Activated T-cell treated with anti-CD3 and anti-CD28 coated beads for 48 hours (primary cell): Measurements from ENCODE around the gene TEX54.
"Not testable (repeated sequence)": the region's sequence is repeated elsewhere in the genome, so short reads cannot be mapped to it uniquely, and the experiment has no call there.

Experiments used
- DNase-seq: peaks from one replicate; pipeline ENCODE4 v3.0.0-alpha.2; 2020; ENCODE audit warnings: low read depth

TEX54 gene

DNA sequence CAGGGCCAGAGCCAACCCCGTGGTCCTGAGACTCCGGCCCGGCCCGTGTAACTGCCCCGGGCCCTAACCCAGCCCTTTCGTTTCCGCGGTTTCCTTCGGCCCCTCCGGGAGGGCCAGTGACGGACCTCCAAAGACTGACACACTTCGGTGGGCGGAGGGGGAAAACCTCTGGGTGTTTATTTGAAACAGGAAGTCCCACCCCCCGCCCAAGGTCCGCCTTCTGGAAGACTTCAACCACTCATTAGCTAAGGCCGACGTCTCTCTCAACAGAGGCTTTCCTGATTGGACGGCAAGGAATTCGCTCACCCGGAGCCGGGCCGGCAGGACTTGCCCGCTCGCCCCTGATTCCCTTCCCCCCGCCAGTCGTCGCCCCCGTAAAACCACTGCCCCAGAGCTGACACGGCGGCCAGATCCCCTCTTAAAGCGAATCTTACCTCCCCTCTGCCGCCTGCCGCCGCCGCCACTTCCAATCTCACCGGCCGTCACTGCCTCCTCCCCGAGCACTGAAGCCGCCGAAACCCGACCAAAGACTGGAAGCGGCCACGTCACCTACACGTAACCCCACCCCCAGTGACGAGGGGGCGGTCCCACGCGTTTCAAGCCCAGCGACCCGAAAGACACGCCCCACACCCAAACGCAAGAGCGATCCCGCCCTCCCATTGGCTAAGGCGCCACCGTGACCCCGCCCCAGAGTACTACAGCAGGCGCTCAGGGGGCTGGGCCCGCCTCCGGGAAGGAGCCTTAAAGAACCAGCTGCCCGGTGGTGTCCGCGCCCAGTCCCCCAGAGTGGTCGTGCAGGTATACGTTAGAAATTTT, 913 bp downstream of the TEX54 start, which contains the start of gene STX5:
TSS of gene STX5 (minus strand) at position 532 of the 816 bp plus-strand sequence. CDS start 808 bp downstream, outside the sequence.
- DNase-seq, result peak; percentile 99

DNA sequence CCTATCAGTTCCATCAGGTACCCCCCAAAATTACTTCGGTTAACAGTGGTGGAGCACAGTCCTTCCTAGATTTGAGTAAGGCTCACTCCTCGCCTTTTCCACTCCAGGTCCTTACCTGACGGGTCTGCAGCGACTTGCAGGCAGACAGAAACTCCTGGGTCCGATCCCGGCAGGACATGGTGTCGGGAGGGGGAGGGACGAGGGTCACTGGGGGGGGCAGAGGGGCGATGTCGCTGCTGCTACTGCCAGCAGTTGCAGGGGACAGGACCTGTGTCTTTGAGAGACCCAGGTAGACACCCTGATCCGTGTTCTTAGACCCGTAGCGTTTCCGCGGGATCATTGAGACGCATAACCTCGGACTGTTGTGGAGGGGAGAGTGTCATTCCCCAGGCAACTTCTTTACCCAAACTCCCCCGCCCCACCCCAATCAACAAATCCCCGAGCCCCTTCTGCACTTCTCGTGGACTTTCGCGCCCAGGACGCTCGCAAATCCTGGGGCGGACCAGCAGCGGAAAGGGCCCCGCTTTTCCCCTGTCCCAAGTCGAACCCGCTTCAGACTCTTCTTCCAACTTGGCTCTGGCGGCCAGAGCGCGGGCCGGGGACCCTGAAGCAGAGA, 1.6 kb downstream of the TEX54 start:
- DNase-seq, result no peak

DNA sequence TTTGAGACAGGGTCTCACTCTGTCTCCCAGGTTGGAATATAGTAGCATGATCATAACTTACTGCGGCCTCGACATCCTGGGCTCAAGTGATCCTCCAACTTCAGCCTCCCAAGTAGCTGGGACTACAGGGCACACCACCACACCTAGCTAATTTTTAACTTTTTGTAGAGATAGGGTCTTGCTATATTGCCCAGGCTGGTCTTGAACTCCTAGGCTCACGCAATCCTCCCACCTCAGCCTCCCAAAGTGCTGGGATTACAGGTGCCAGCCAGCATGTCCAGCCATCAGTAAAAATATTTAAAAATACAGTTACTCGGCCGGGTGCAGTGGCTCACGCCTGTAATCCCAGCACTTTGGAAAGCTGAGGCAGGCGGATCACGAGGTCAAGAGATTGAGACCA, 4.5 kb downstream of the TEX54 start:
- DNase-seq, result not testable (repeated sequence)

DNA sequence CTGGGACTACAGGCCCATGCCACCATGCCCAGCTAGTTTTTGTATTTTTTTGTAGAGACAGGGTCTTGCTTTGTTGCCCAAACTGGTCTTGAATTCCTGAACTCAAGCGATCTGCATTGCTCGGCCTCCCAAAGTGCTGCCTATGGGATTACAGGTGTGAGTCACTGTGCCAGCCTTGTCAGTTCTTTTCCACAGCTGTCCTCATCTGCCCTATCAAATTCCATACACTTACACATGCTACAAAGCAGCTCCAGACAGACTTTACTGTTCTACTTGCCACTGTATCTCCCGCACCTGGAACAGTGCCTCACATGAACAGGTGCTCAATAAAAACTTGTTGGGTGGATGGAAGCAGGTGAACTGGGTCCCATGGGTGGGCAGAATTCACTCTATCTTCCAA, 9.0 kb downstream of the TEX54 start:
- no peak for DNase-seq

DNA sequence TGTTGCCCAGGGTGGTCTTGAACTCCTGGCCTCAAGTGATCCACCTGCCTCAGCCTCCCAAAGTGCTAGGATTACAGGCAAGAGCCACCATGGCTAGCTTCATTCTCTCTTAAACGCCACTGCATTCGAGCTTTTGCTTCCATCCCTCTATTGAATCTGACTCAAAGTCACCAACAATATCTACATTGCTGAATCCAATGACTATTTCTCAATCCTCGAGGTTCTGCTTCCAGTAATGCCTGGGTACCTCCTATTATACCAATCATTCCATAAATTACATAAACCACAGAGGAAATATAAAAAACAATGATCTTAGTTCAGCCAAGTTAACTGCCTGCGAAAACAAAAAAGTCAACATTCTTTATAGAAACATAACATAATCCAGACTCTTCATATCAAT, 15.5 kb downstream of the TEX54 start:
- DNase-seq, result no peak

DNA sequence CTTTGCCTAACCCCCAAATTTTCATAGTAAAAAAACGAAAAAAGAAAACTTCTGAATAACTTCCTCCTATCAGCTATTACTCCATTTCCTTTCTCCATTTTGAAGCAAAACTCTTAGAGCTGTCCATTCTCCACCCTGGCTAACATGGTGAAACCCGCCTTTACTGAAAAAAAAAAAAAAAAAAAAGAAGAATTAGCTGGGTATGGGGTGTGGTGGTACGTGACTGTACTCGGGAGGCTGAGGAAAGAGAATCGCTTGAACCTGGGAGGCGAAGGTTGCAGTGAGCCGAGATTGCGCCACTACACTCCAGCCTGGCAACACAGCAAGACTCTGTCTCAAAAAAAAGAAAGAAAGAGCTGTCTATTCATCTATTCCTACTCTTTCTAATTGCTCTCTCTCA, 16.1 kb downstream of the TEX54 start:
- no peak for DNase-seq

DNA sequence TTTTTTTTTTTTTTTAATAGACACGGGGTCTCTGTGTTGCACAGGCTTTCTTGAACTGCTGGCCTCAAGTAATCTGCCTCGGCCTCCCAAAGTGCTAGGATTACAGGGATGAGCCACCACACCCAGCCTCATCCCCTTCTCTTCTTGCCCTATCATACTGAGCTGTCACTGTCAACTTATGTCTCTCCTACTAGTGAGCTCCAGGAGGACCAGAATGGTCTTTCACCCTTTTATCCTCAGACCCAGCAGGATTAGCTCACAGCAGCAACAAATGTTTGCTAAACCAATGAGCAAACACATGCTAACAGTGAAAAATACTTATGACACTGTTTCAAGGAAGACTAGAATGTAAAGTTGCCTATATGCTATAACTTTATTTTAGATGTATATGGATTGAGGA, 21.0 kb downstream of the TEX54 start:
- DNase-seq, result no peak

DNA sequence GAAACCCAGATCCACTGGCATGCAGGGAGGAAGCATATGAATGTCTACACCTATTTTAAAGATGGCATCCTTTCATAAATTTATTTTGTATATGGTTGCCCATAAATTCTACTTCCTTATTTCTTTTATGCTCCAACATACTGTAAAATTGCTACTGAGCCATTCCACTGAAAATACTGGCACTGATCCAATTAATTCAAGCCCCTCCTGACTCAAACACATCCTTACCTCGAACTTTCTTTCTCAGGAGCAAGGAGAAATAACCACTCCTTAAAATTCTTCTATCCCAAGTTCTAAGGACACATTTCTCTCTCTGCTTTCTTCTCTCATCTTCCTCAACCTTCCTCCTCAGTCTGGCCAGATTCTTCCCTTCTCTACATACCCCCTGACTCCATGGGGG, 21.9 kb downstream of the TEX54 start:
- DNase-seq, result no peak

DNA sequence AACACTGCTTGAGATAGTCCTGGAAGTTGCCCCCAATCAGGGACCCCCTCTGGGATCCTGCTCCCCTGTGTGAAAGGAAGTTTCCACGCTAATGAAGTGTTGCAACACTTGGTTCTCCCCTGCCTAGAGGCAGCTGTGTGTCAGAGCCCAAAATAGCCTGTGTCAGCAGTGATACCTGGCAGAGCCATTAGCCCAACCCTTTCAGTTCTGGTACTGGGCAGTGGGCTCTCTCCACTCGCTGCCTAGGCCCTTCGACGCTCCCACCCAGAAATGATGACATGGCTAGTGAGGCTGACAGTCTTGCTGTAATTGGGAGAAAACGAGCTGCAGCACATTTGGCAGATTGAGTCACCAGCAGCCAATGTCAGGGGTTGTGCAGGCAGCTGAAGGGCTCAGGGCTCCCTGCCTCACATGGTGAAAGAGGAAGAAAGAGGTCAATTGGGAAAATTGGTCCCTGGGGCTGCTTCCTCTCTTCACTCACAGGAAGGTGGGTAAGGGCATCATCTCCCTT, 26.0 kb downstream of the TEX54 start:
- no peak for DNase-seq

DNA sequence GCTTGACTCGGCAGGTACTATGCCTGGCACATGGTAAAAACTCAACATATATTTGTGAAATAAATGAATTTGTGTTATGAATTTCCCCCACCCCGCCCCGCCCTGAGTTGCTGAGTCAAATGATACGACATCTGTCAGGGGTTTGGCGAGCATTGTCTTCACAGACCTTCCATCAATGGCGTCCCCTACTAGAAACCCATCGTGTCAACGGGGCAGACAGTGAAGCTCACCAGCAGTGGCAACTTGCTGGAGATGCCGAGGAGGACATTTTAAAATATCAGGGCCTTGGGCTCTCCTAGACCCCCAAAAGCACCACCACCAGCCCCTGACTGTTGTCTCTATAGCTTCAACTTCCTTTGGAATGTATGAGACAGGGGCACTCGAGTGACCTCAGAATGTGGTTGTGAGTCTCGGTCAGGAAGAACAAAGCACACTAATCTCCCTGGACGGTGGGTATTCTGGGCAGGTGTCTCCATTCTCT, 26.6 kb downstream of the TEX54 start:
- DNase-seq, result no peak

DNA sequence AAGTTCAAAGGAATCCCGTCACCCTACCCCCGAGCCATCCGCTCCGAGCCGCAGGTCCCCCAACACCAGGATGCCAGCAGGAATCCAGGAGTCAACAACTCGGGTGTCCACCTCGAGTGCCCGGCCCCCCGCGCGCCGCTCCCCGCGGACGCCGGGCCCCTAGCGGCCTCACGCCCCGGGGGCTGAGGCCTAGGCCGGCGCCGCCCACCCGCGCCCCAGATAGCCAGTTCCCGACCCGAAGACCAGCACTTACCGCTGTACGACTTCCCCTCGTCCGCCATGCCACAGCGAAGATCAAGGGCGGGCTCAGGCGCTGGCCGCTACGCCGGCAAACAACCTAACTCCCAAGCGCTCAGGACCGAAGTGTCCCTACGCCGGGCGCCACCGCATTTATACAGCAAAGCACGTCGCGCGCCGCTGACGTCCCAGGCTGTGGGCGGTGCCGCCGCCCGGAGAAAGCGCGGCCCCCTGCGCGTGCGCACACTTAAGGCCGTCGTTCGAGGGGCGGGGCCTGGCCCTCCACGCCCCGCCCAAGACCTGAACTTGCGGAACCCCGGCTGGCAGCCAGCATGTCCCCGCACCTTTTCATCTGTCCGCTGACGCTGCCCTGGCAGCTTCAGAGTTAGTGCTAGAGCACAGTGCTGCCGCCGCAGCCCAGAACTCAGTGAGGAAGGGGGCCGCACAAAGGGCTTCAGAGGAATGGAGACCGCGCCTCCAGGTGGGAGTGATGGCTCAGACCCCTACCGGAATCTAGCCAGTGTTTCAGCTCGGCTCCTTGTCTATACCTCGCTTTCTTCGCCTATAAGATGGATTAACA, 27.4 kb downstream of the TEX54 start, which contains the start of gene NXF1:
TSS of gene NXF1 (minus strand) at position 365 of the 817 bp plus-strand sequence. CDS start at position 281, 84 bp downstream.
- peak; percentile 97 for DNase-seq

DNA sequence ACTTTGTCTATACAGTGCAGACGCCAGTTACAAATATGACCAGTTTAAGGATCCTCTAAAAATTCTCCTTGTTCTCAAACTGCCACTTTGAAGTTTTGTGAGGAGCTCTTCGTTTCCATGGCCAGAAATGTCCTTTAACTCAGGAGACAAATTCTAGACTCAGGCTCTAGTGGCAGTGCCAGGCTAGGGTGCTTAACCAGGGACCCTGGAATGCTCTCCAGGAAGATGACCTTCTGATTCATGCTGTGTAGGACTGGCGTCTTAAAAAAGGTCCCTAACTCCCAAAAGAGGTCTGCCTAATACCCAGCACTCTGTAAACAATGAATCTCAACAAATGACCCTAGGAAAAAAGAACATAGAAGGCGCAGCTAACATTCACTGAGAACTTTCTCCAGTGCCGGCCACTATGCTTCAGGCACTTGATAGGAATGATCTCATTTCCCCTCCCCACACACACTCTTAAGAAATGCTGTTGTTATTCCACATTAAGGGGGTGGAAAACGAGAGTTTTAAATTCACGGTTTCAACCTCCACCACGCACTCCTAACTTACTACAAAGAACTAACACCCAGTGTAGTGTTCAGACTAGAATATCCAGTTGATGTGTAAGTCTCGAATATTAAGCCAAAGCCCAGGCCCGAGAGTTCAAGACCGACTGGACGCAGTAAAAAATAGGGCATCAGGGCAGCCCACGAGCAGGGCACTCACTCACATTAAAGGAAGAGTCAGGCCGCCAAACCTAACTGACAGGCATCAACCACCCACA, 28.1 kb downstream of the TEX54 start:
- no peak for DNase-seq

DNA sequence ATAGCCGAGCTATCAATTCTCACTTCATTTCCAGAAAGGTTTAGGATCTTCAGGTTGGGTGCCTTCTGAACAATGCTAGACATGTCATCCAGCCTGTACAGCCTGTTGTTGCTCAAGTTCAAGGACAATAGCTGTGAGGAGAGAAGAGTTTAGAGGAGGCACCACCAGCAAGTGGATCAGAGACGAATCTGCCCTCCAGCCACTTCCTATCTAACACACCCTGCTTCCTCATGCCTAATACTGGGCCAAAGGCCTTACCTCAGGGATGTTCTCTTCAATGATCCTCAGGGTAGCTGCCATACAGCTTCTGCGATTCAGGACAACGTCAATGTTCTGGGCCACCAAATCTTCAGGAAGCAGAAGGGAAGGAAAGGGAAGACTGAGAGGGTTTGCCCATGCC, 31.6 kb downstream of the TEX54 start:
- no peak for DNase-seq

DNA sequence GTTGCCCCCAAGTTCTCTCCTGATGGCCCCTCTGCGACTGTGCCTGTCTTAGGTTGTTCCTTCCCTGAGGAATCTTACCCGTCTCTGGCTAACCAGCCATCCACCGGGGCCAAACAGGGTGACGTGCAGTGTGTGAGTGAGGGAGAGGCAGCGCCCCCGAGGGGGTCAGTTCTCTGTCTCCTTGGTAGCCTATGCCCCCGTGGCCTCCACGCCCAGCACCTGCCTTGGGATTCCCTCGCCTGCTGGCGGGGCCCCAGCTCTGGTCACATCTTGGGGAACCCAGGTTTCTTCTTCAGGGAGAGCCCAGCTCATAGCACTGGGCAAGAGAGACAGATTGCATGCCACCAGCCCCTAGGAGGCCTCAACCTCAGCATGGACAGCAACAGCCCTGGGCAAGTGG, 33.2 kb downstream of the TEX54 start:
- no peak for DNase-seq

DNA sequence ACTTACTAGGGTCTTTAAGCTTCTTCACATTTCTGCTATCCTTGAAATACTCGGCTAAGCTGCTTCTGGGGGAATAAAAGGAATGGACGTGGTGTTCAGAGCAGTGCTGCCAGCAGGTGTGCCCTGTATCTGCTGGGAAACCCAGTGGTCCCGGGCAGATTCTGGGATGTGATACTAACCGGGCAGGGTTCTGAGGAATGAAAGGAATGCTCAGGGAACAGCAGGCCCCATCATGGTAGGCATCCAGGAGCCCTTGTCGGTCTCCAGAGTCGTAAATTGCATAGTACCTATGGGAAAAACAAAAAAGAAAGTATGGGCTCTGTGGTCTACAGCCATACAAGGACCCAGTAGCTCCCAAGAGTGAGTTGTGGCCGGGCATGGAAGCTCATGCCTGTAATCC, 36.4 kb downstream of the TEX54 start:
- no peak for DNase-seq

DNA sequence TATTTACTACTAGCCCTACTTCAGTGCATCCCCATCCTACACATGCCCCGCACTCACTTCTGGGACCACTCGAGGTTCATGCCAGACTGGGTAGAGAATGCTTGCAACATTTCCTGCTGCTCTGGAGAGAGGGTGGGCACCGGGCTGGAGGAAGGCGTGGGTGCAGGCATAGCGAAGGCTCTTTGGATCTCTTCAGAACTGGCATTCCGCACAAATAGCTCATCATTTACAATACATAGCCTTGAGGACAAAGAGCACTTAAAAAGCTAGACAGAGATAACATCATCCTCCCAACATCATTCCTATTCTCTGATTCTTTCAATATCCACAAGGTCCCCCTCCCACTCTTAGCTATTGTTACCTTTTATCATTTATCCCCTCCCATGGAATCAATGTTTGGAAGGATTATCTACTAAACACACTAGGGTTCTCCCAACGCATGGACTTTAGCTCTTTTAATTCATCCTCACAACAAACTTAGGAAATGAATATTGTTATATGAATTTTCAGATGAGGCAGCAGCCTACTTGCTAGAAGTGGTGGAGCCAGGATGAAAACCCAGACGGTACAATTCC, 38.4 kb downstream of the TEX54 start:
- no peak for DNase-seq

DNA sequence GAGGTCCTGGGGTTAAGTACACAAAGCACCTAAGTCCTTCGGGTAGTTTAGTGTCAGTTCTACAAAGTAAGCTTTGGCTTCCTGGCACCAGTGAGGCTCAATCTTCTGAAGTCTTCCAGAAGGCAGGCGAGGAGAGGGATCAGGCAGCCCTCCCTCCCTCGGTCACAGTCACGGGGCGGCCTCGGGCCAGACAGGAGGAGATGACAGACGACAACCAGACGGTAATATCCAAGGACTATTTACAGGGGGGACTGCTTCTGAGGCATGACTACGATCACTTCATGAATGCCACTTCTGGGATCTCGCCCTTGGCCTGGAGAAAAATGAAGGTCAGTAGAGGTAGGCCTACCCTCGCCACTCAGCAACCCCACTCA, 40.5 kb downstream of the TEX54 start:
- DNase-seq, result no peak

DNA sequence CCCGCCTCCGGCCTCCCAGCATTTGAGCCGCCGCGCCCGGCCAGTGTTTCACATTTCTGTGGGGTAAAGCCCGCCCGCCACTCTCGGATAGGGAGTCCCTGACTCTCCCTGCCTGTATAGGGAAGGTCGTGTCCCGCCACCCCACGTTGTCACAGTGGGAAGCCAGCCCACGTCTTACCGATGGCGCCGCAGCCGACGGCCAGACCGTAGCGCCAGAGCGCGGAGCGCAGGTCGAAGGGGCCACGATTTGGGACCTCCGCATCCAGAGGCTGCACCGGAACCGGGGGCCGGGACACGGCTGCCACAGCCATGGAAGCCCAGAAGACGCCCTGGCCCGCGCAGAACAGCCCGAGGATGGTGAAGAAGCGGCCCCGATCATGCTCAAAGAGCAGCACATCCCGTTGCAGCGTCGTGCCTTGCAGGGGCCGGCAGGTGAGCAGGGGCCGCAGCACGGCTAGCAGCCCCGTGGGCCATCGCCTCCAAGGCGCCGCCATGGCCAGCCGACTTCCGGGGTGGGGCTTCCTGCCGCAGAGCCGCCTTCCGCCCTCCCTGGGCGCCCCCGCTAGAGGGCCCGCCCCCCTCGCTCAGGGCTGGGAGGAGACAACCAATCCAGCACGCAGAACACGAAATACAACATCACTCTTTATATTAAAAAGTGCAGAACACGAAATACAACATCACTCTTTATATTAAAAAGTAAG, 41.0 kb downstream of the TEX54 start, which contains the start of gene TMEM223:
TSS of gene TMEM223 (minus strand) at position 506 of the 701 bp plus-strand sequence. CDS start at position 494, 12 bp downstream.
- DNase-seq, result peak; percentile 90

DNA sequence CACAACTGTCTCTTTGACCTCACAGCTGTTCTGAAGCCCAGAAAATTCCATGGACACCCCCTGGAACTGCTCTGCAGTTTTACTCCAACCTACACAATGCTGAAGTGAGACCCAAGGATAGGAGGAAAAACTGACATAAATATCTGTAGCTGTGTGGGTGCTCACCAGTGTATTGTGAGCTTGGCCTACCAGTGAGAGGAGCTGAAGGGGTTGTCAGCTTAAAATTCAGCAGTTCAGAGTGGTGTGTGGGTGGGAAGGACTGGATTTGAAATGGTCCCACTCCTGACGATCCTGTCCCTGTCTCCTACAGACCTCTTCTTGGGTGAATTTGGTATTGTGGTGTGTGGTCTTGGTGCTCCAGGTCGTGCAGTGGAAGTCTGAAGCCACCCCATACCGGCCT, 43.1 kb downstream of the TEX54 start:
- no peak for DNase-seq

DNA sequence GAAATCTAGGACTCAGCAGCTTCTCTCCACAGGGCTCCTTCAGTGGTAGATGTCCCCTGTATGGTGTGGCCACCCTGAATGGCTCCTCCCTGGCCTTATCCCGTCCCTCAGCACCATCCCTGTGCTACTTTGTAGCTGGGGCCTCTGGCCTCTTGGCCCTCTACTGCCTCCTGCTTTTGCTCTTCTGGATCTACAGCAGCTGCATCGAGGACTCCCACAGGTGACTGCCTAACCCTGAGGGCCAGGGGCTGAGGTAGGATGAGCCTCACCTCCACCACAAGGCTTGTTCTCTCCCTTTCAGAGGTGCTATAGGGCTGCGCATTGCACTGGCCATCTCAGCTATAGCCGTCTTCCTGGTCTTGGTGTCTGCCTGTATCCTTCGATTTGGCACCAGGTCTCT, 43.6 kb downstream of the TEX54 start:
- no peak for DNase-seq
